ENCODE results near the gene NKD1. TPM values are rescaled to one million over a fixed set of nuclear protein-coding genes. Genes with fewer than 3 reads are reported as not detected.
A peak's percentile ranks its signal among the peaks of the same experiment; 100 is the strongest.

NKD1 gene
- total RNA-seq, 8 experiments from 2014 or later: 0.13 to 20.0 (median 1.2) TPM

DNA sequence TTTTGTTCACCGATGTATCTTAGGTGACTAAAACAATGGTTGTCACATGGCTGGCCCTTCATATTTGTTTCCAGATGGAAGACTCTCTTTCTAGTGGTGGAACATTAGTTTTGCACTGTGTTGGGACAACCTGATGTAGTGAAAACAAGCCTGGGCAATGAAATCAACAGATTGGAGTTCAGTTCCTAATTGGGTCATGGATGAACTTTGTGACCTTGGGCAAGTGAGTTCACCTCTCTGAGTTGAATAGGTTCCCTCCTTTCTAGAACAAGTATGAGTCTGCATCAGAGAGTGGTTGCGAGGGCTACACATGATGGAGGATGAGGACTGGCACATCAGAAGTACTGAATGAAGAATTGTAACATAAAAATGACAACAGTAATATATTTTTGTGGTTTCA is 2.1 kb upstream of the NKD1 start:
- no peak overlapping the region for H3K27ac ChIP-seq
- 67 to 100% (median 80%) methylated on average over 1 to 2 of the region's 2 CpGs; no CpG with 5 or more reads in 3 of the 10 experiments for WGBS, 10 experiments
- ATAC-seq (replicated peaks in 6 of 8): no peak
- peaks cover 0 to 20% of the 10 kb centered on the region in 2 donors for H3K4me1 ChIP-seq (replicated peaks in 1 of 2)
- H3K4me3 ChIP-seq: no peak overlapping the region
- in situ Hi-C loops (cut with MboI; ENCODE audit: low pct_unique_long_range_greater_than_20kb in 2 of 9, low sequenced_read_pairs in 9 of 9, unreplicated experiment in 9 of 9): loop anchor here in 1 of 9 experiments (25.0 kb wide), 1 partner anchor 159 kb away; no protein-coding TSS in a partner anchor

DNA sequence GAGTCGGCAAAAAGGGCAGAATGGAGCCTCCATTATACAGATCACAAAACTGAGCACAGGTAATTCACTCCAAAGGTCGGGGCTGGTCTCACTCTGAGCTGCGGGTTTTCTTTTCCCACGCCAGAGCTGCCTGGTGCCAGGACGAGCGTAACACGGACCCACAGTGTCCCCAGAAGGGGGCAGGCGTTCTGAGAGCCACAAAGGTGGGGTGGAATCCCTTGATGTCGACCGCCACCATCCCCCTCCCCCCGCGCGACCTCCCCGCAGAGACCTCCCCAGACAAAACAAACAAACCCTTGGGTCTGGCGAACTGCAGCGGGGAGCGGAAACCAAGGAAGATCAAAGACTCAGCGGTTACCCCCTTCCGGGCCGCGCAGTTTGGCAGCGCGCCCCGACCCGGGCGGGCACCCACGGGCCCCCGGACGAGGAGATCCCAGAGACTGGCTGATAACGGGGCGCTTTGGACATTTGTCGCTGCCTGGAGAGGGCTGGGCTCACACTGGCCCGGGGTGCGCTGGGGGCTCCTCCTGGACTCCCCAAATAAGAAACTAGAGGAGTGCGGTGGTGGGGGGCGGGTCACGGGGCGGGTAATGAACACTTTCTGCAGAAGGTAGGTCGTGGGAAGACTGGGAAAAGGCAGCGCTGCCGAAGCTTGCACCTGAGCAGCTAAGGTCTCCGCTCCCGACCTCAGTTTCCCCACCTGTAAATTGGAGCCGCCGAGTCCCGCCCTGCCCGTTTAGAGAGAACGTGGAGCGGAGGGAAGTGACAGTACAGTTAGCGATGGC is 664 bp upstream of the NKD1 start:
- in situ Hi-C loops (cut with MboI; ENCODE audit: low pct_unique_long_range_greater_than_20kb in 2 of 9, low sequenced_read_pairs in 9 of 9, unreplicated experiment in 9 of 9): loop anchor here in 1 of 9 experiments (25.0 kb wide), 1 partner anchor 160 kb away; no protein-coding TSS in a partner anchor
- ATAC-seq (replicated peaks in 6 of 8): peak in 3 of 8 experiments; percentile 1 to 15 (median 1)
- WGBS, 10 experiments: 0 to 40% (median 14%) methylated on average over 1 to 7 of the region's 50 CpGs; no CpG with 5 or more reads in 2 of the 10 experiments
- no peak overlapping the region for H3K27ac ChIP-seq
- peak overlapping the region; percentile 51 to 87 (median 61) for H3K4me3 ChIP-seq
- peaks cover 0 to 24% of the 10 kb centered on the region in 2 donors for H3K4me1 ChIP-seq (replicated peaks in 1 of 2)

DNA sequence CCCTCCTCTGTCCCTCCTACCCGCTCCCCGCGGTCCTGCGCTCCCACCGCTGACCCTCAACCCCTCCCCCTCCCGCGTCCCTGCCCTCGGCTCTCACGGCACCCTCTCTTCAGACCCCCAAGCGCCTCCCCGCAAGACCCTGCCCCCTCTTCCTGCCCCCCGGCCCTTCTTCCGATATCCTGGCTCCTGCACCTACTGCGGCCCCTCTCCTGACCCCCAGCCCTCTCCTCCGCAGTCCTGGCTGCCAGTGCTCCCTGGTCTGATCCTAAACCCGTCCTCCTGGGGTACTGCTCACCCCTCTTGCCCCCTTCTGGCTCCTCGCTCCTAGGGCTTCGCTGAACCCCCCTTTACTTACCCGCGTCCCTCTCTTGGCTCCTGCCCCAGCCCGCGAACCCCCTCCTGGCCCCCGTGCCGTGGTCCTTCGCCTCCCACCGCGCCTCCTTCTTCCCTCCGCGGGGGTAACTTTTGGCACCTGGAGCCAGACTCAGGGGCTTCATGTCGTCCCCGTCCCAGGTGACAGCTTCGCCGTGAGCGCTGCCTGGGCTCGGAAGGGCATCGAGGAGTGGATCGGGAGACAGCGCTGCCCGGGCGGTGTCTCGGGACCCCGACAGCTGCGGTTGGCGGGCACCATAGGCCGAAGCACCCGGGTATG is 839 bp downstream of the NKD1 start:
- H3K4me3 ChIP-seq: peak overlapping the region; percentile 51 to 87 (median 61)
- ATAC-seq (replicated peaks in 6 of 8): peak in 3 of 8 experiments; percentile 1 to 23 (median 3)
- H3K27ac ChIP-seq: no peak overlapping the region
- in situ Hi-C loops (cut with MboI; ENCODE audit: low pct_unique_long_range_greater_than_20kb in 2 of 9, low sequenced_read_pairs in 9 of 9, unreplicated experiment in 9 of 9): loop anchor here in 1 of 9 experiments (25.0 kb wide), 1 partner anchor 162 kb away; no protein-coding TSS in a partner anchor
- WGBS, 10 experiments: 47% methylated on average over 3 of the region's 46 CpGs; no CpG with 5 or more reads in 9 of the 10 experiments
- peaks cover 0 to 24% of the 10 kb centered on the region in 2 donors for H3K4me1 ChIP-seq (replicated peaks in 1 of 2)

DNA sequence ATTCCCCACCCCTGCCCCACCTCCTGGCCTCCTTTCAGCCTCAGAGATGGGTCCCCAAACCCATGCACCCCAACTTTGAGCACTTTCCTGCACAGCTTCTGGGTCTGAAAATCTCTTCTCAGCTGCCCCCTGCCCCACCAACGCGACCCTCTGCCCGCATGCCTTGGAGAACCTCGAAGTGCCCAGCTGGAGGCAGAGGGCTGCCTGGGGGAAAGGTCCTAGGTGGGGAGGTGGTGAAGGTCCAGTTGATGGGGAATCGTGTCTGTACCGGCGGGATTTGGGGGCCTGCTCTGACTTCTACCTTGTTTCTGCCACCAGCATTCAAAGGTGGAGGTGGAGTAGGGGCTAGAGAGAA is 1.3 kb downstream of the NKD1 start:
- Histone ChIP-seq H3K4me3 (peak overlapping the region in 3 of 5 donors; percentile 61 to 87 (median 68)), H3K27ac (no peak overlapping the region), H3K4me1 (replicated peaks in 1 of 2) (peaks cover 0 to 24% of the 10 kb centered on the region in 2 donors)
- in situ Hi-C loops (cut with MboI; ENCODE audit: low pct_unique_long_range_greater_than_20kb in 2 of 9, low sequenced_read_pairs in 9 of 9, unreplicated experiment in 9 of 9): loop anchor here in 1 of 9 experiments (25.0 kb wide), 1 partner anchor 162 kb away; no protein-coding TSS in a partner anchor
- ATAC-seq (replicated peaks in 6 of 8): no peak
- 57% methylated on average over 4 of the region's 7 CpGs; no CpG with 5 or more reads in 9 of the 10 experiments for WGBS, 10 experiments

DNA sequence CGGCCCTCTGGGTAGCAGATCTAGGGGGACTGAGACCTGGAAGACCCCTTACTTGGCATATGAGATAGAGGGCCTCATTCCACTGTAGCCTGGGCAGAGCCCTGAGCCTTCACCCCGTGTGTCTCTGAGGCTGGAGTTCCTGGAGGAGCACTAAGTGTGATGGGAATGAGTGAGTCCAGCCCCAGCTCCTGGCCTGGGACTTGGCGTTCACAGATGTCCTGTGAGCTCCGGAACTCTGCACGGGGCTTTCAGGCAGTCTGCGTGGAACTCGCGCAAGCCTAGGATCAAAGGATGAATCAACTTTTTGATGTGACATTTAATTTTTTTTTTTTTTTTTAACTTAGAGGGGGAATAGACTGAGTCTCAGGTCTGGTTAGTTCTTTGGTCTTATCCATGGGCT is 1.8 kb downstream of the NKD1 start:
- 0 to 54% (median 43%) methylated on average over 1 to 5 of the region's 8 CpGs; no CpG with 5 or more reads in 7 of the 10 experiments for WGBS, 10 experiments
- peak overlapping the region in 1 of 5 donors; percentile 87 for H3K4me3 ChIP-seq
- no peak for ATAC-seq (replicated peaks in 6 of 8)
- peaks cover 0 to 24% of the 10 kb centered on the region in 2 donors for H3K4me1 ChIP-seq (replicated peaks in 1 of 2)
- H3K27ac ChIP-seq: no peak overlapping the region
- in situ Hi-C loops (cut with MboI; ENCODE audit: low pct_unique_long_range_greater_than_20kb in 2 of 9, low sequenced_read_pairs in 9 of 9, unreplicated experiment in 9 of 9): no loop called here

DNA sequence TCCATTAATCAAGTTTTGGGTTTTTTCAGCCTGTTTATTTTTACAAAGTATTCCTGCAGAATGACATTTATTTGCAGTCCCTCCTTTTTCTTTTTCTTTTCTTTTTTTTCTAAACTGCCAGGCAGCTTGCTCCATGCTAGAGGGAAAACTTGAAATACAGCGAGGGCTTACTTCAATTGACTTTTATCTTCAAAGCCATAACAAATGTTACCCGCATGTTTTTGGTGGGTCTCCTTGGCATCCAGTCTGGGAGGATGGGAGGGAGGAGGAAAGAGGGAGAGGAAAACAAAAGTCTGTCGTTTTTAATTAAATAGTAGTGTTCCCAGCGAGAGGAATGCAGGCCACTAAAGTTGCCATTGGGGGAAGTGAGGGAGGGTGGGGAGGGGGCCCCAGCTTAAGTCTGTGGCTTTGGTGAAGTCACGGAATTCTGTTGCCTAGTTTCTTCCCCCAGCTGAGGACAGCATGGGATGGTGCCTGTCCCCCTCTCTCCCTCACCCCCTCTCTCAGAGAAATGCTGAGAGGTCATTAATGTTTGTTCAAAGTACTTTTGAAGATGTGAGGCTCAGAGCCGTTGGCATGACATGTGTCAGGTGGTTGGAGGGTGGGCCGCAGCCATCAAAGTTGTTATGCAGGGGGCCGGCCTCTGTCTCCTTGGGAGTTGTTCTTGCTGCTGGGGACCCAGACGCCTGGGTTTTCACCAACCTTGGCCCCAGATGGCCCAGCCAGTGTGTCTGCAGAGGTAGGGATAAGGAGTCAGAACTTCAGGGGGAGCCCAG is 2.9 kb downstream of the NKD1 start:
- Histone ChIP-seq H3K4me1 (replicated peaks in 1 of 2) (peaks cover 0 to 24% of the 10 kb centered on the region in 2 donors), H3K27ac (no peak overlapping the region), H3K4me3 (no peak overlapping the region)
- in situ Hi-C loops (cut with MboI; ENCODE audit: low pct_unique_long_range_greater_than_20kb in 2 of 9, low sequenced_read_pairs in 9 of 9, unreplicated experiment in 9 of 9): no loop called here
- WGBS, 10 experiments: 0 to 58% (median 33%) methylated on average over 1 to 4 of the region's 9 CpGs; no CpG with 5 or more reads in 2 of the 10 experiments
- peak in 1 of 8 experiments; percentile 59 for ATAC-seq (replicated peaks in 6 of 8)

DNA sequence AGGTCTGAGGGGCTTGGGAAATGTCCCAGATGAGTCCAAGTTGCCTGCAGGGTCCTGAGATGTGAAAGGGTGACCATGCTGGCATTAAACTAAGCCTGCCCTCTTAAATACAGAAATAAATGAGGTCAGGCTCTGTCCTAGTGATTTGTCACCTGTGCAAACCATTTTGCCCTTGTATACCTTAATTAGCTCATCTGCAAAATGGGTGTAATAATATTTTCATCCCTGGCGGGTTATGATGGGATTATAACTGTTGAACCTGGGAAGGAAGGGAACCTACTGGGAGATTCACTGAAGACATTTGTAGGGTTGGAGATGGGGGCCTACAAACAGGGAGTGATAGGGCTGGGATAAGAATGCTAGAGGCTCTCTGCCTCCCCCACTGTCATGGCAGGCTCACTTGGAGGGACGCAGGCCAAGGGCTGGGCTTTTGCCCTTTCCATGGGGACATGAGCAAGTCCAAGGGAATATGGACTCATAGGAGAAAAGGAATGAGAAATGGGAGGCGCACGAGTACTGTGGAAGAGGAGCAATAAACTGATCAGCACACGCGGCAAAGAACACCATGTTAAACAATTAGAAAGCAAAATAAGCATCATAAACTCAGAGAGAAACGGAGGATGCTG is 4.4 kb downstream of the NKD1 start:
- Histone ChIP-seq H3K4me3 (no peak overlapping the region), H3K4me1 (replicated peaks in 1 of 2) (peaks cover 0 to 24% of the 10 kb centered on the region in 2 donors)
- no peak for ATAC-seq (replicated peaks in 6 of 8)

DNA sequence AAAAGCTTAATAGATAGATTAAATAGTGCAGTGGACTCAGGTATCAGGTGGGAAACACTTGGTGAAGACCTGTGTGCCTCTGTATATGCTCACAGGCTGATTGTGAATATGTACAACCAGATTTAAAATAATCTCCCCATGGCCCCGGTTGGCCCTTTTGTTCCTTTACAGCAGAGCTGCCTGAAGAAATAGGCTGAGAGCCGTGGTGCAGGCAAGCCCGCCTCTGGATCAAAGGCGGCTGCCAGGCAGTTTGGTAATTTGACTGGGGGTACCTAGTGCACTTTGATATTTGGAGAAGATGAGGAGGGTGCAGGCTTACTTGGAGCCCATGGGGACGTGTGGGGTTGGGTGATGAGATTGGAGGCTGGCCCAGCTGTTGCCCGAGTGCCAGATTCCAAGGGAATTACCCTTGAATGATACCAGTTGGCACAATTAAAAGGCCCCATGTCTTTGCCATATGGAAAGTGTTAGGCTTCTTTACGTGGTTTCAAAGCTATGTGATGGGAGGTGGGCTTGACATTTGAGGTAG is 5.0 kb downstream of the NKD1 start:
- Histone ChIP-seq H3K27ac (no peak overlapping the region), H3K4me1 (replicated peaks in 1 of 2) (peaks cover 0 to 24% of the 10 kb centered on the region in 2 donors), H3K4me3 (no peak overlapping the region)
- WGBS, 10 experiments: 11 to 100% (median 87%) methylated on average over 1 to 6 of the region's 7 CpGs; no CpG with 5 or more reads in 1 of the 10 experiments
- in situ Hi-C loops (cut with MboI; ENCODE audit: low pct_unique_long_range_greater_than_20kb in 2 of 9, low sequenced_read_pairs in 9 of 9, unreplicated experiment in 9 of 9): no loop called here
- no peak for ATAC-seq (replicated peaks in 6 of 8)

More for the DNA sequence above, 4.4 kb downstream of the NKD1 start:
- 35 to 97% (median 86%) methylated on average over 1 to 7 of the region's 7 CpGs; no CpG with 5 or more reads in 1 of the 10 experiments for WGBS, 10 experiments
- H3K27ac ChIP-seq: no peak overlapping the region
- in situ Hi-C loops (cut with MboI; ENCODE audit: low pct_unique_long_range_greater_than_20kb in 2 of 9, low sequenced_read_pairs in 9 of 9, unreplicated experiment in 9 of 9): no loop called here

DNA sequence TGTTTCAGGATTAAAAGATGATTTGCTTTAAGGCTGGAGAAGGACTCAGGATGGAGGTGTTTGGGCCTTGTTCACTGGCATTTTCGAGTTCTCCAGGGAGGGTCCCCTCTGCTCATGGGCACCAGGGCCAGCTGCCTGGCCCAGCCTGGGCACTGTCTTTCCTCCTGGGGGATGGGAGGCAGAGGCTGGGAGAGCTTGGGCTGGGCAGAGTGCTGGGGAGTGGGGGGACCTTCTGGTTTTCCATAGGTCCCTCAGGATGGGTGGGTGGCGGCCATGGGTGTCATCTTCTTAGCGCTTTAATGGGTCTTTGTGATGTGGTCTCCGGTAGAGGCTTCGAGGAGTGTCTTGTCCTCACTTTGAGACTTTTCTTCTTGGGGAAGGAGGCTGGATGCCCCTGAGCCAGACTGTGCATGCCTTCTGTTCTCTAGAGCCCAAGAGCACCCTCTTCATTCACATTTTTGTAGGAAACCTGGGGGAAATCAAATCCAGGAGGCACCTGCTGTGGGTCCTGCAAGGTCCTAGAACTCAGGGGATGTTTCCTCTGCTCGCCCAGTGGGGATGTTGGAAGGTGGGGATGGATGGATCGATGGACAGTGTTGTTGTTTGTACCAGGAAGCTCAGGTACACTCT is 5.7 kb downstream of the NKD1 start:
- peaks cover 0 to 24% of the 10 kb centered on the region in 2 donors for H3K4me1 ChIP-seq (replicated peaks in 1 of 2)
- no peak overlapping the region for H3K27ac ChIP-seq
- in situ Hi-C loops (cut with MboI; ENCODE audit: low pct_unique_long_range_greater_than_20kb in 2 of 9, low sequenced_read_pairs in 9 of 9, unreplicated experiment in 9 of 9): no loop called here
- ATAC-seq (replicated peaks in 6 of 8): no peak
- 6 to 100% (median 100%) methylated on average over 1 to 4 of the region's 7 CpGs; no CpG with 5 or more reads in 3 of the 10 experiments for WGBS, 10 experiments
- H3K4me3 ChIP-seq: no peak overlapping the region

DNA sequence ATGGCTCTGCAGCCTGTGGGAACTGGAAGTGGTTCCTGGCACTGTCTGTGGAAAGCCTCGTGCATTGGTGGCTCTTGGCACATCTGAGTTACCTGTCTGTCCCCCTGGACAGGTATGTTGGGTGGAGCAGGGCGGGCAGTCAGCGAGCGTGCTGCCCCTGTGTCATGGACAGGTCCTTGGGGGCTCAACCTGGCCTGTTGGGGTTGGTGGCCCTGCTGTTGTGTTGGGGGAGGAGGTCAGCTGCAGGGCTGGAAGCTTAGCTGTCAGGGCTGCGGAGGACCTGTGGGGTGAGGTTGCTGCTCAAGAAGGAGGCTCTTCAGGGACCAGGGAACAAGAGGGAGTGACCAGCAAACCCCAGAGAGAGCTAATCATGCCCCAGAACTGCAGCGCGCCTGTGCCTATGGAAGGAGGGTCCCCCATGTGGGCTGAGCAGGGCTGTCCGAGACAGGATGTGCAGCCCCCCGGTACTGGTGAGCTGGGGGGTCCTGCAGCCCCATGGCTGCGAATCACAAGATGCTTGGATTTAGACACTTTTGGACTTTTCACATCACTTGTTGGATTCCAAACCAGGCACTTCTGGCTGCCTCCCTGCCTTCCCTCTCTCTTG is 7.2 kb downstream of the NKD1 start:
- in situ Hi-C loops (cut with MboI; ENCODE audit: low pct_unique_long_range_greater_than_20kb in 2 of 9, low sequenced_read_pairs in 9 of 9, unreplicated experiment in 9 of 9): no loop called here

DNA sequence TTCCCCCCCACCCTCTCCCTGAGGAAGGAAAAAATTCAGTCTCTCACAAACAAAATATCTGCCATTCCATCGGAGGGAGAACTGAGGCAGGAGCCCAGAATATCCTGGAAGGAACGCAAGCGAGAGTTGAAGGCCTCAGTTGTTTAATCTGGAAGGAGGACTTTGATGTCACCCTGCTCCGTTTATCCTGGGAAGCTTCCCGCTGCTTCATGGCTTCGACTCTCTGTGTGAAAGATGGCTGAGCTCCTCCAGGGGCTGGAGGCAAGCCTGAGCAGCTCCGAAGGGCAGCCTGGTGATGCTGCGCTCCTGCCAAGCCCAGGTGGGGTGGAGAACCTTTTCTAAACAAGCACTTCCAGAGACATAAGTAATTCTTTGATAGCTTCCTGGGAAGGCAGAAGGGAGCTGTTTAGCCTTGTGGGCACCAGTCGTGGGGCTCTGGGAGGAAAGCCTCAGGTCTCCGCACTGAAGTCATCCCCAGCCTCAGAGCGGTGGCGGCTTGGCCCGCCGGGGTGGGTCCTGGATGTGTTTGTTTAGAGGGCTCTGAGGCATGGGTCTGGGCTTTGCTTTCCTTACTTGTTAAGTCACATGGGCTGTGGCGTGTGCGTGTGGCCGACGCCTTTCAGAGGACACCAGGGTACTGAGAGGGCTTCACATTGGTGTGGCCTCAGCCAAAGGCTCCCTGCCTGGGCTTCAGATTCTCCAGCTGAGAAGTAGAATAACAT is 7.9 kb downstream of the NKD1 start:
- WGBS, 10 experiments: 40 to 100% (median 79%) methylated on average over 2 to 7 of the region's 18 CpGs; no CpG with 5 or more reads in 4 of the 10 experiments
- Histone ChIP-seq H3K4me1 (replicated peaks in 1 of 2) (peaks cover 0 to 4% of the 10 kb centered on the region in 2 donors), H3K4me3 (no peak overlapping the region), H3K27ac (no peak overlapping the region)
- no peak for ATAC-seq (replicated peaks in 6 of 8)
- in situ Hi-C loops (cut with MboI; ENCODE audit: low pct_unique_long_range_greater_than_20kb in 2 of 9, low sequenced_read_pairs in 9 of 9, unreplicated experiment in 9 of 9): no loop called here

More for the DNA sequence above, 7.2 kb downstream of the NKD1 start:
- Histone ChIP-seq H3K27ac (no peak overlapping the region), H3K4me3 (no peak overlapping the region), H3K4me1 (replicated peaks in 1 of 2) (peaks cover 0 to 11% of the 10 kb centered on the region in 2 donors)
- 60 to 86% methylated on average over 1 of the region's 10 CpGs; no CpG with 5 or more reads in 8 of the 10 experiments for whole genome bisulfite sequencing, 10 experiments
- ATAC-seq (replicated peaks in 6 of 8): no peak

All from motor neuron (in vitro differentiated cells).